GM18505 (cell line): Measurements from ENCODE around the gene PFKFB4.
"Not testable (repeated sequence)": the region's sequence is repeated elsewhere in the genome, so short reads cannot be mapped to it uniquely, and the experiment has no call there.

Source experiments
- ATAC-seq: cut with Tn5 transposase; IDR thresholded peaks from one replicate; pipeline ENCODE4 v1.9.1; 2021; ENCODE audit not compliant: unreplicated experiment
- POLR2A ChIP-seq: IDR thresholded peaks from 4 replicates; pipeline ENCODE4 v1.6.1; 2011; ENCODE audit warnings: borderline replicate concordance; ENCODE audit not compliant: insufficient read depth, insufficient read length; ENCODE audit errors: extremely low read depth

Gene PFKFB4

GRCh38 chr3:48478626-48479555 lies 77.7 kb downstream of the PFKFB4 start:
- ATAC-seq = no peak
- TF ChIP-seq POLR2A = no peak

GRCh38 chr3:48477959-48478520 lies 78.6 kb downstream of the PFKFB4 start:
- ATAC-seq = no peak
- TF ChIP-seq POLR2A = no peak

- ATAC-seq = no peak
- no peak for TF ChIP-seq POLR2A
Observed at GRCh38 chr3:48476426-48477053, 80.1 kb downstream of the PFKFB4 start.

- ATAC-seq = no peak
- no peak for TF ChIP-seq POLR2A
Observed at GRCh38 chr3:48475188-48475587, 81.4 kb downstream of the PFKFB4 start.

- no peak for TF ChIP-seq POLR2A
- no peak for ATAC-seq
Observed at GRCh38 chr3:48474619-48475018, 82.0 kb downstream of the PFKFB4 start.

GRCh38 chr3:48474031-48474430 lies 82.6 kb downstream of the PFKFB4 start:
- not testable (repeated sequence) for ATAC-seq

GRCh38 chr3:48473617-48473952 lies 83.0 kb downstream of the PFKFB4 start:
- ATAC-seq = no peak
- no peak for TF ChIP-seq POLR2A

- TF ChIP-seq POLR2A = peak; percentile 92
- peak; percentile 71 for ATAC-seq
Observed at GRCh38 chr3:48472923-48473616, 83.5 kb downstream of the PFKFB4 start.

- no peak for ATAC-seq
- no peak for TF ChIP-seq POLR2A
Observed at GRCh38 chr3:48472673-48472922, 84.0 kb downstream of the PFKFB4 start.

GRCh38 chr3:48470286-48470685 lies 86.3 kb downstream of the PFKFB4 start:
- TF ChIP-seq POLR2A = no peak
- ATAC-seq = no peak

GRCh38 chr3:48469046-48469915 lies 87.3 kb downstream of the PFKFB4 start:
- no peak for ATAC-seq
- no peak for TF ChIP-seq POLR2A

GRCh38 chr3:48468329-48468731 lies 88.3 kb downstream of the PFKFB4 start:
- no peak for TF ChIP-seq POLR2A
- no peak for ATAC-seq
